SK-N-SH treated with all-trans-retinoic acid at 6 μM for 48 hours (cell line): ENCODE data around the gene ZNF184.

ENCODE experiments used
- ATAC-seq: fragments of 200-7000 bp; cut with Tn5 transposase; 3 replicates; pipeline ENCODE4 v1.9.1; 2020; ENCODE audit warnings: mild to moderate bottlenecking, moderate library complexity
- ARNTL ChIP-seq: fragments of 450-650 bp; formaldehyde crosslinking; IDR thresholded peaks from 2 replicates; pipeline ENCODE4 v1.5.0; 2020; ENCODE audit warnings: low read depth, mild to moderate bottlenecking, moderate library complexity, borderline replicate concordance
- BACH2 ChIP-seq: fragments of 250-450 bp; sonication (Bioruptor Pico); IDR thresholded peaks from 2 replicates; pipeline ENCODE4 v1.9.0; 2021; ENCODE audit warnings: mild to moderate bottlenecking, borderline replicate concordance
- CSDC2 ChIP-seq: fragments of 250-450 bp; sonication (Bioruptor Pico); IDR thresholded peaks from 2 replicates; pipeline ENCODE4 v1.5.0; 2020; ENCODE audit warnings: mild to moderate bottlenecking, moderate library complexity
- CSRNP3 ChIP-seq: fragments of 250-450 bp; sonication (Bioruptor Pico); IDR thresholded peaks from 2 replicates; pipeline ENCODE4 v1.5.1; 2021; ENCODE audit warnings: mild to moderate bottlenecking, moderate library complexity
- ESRRG ChIP-seq: fragments of 250-450 bp; sonication (Bioruptor Pico); IDR thresholded peaks from 2 replicates; pipeline ENCODE4 v1.6.1; 2021; ENCODE audit warnings: mild to moderate bottlenecking
- GLIS3 ChIP-seq: fragments of 250-450 bp; sonication (Bioruptor Pico); IDR thresholded peaks from 2 replicates; pipeline ENCODE4 v1.5.0; 2020; ENCODE audit warnings: mild to moderate bottlenecking, moderate library complexity
- PATZ1 ChIP-seq: fragments of 250-450 bp; sonication (Bioruptor Pico); IDR thresholded peaks from 2 replicates; pipeline ENCODE4 v1.8.0; 2020; ENCODE audit warnings: mild to moderate bottlenecking, moderate library complexity, borderline replicate concordance
- POU6F1 ChIP-seq: fragments of 250-450 bp; sonication (Bioruptor Pico); IDR thresholded peaks from 2 replicates; pipeline ENCODE4 v1.8.0; 2021; ENCODE audit warnings: low read depth, mild to moderate bottlenecking, moderate library complexity, borderline replicate concordance
- PPARA ChIP-seq: fragments of 250-450 bp; sonication (Bioruptor Pico); IDR thresholded peaks from 2 replicates; pipeline ENCODE4 v1.5.0; 2020; ENCODE audit warnings: mild to moderate bottlenecking, borderline replicate concordance
- RARB ChIP-seq: fragments of 250-450 bp; sonication (Bioruptor Pico); IDR thresholded peaks from 2 replicates; pipeline ENCODE4 v1.8.0; 2021; ENCODE audit warnings: mild to moderate bottlenecking, moderate library complexity
- TCF4 ChIP-seq: fragments of 250-450 bp; sonication (Bioruptor Pico); IDR thresholded peaks from 2 replicates; pipeline ENCODE4 v1.8.0; 2021; ENCODE audit warnings: mild to moderate bottlenecking, moderate library complexity, borderline replicate concordance
- TOX ChIP-seq: fragments of 250-450 bp; sonication (Bioruptor Pico); IDR thresholded peaks from 2 replicates; pipeline ENCODE4 v1.8.0; 2021; ENCODE audit warnings: mild to moderate bottlenecking, moderate library complexity, borderline replicate concordance
- TSHZ2 ChIP-seq: fragments of 250-450 bp; sonication (Bioruptor Pico); IDR thresholded peaks from 2 replicates; pipeline ENCODE4 v1.5.0; 2020; ENCODE audit warnings: mild to moderate bottlenecking, moderate library complexity
- ZC3H10 ChIP-seq: fragments of 250-450 bp; sonication (Bioruptor Pico); IDR thresholded peaks from 2 replicates; pipeline ENCODE4 v1.5.1; 2021; ENCODE audit warnings: mild to moderate bottlenecking, moderate library complexity
- ZFP3 ChIP-seq: fragments of 250-450 bp; sonication (Bioruptor Pico); IDR thresholded peaks from 2 replicates; pipeline ENCODE4 v1.5.0; 2020; ENCODE audit warnings: mild to moderate bottlenecking, moderate library complexity
- ZFP30 ChIP-seq: fragments of 450-650 bp; formaldehyde crosslinking; IDR thresholded peaks from 2 replicates; pipeline ENCODE4 v1.5.0; 2022; ENCODE audit warnings: mild to moderate bottlenecking, moderate library complexity
- ZNF565 ChIP-seq: fragments of 450-650 bp; formaldehyde crosslinking; conservative IDR thresholded peaks from 2 replicates; pipeline ENCODE4 v1.5.0; 2020; ENCODE audit warnings: low read depth, mild to moderate bottlenecking, moderate library complexity
- ZNF70 ChIP-seq: fragments of 450-650 bp; formaldehyde crosslinking; IDR thresholded peaks from 2 replicates; pipeline ENCODE4 v1.5.0; 2020; ENCODE audit warnings: mild to moderate bottlenecking, moderate library complexity
- ZNF8 ChIP-seq: fragments of 450-650 bp; formaldehyde crosslinking; IDR thresholded peaks from 2 replicates; pipeline ENCODE4 v1.5.0; 2020; ENCODE audit warnings: mild to moderate bottlenecking, moderate library complexity

Gene ZNF184

GRCh38 chr6:27448456-27448855 is 24.4 kb downstream of the ZNF184 start:
- TF ChIP-seq ZNF70 (CRISPR knock-in tag): no peak
- ATAC-seq: no peak

- no peak for TF ChIP-seq TCF4 (CRISPR knock-in tag)
- no peak for TF ChIP-seq TOX (CRISPR knock-in tag)
- TF ChIP-seq GLIS3 (CRISPR knock-in tag): no peak
- no peak for TF ChIP-seq PPARA (CRISPR knock-in tag)
- no peak for TF ChIP-seq TSHZ2
- no peak for TF ChIP-seq ZFP3
- TF ChIP-seq BACH2 (CRISPR knock-in tag): no peak
- TF ChIP-seq POU6F1: no peak
- no peak for TF ChIP-seq CSDC2
- TF ChIP-seq ZC3H10 (CRISPR knock-in tag): no peak
- no peak for TF ChIP-seq ARNTL (CRISPR knock-in tag)
- no peak for TF ChIP-seq ZNF565 (CRISPR knock-in tag)
- no peak for ATAC-seq
Observed at GRCh38 chr6:27442932-27443331, 30.0 kb downstream of the ZNF184 start.

GRCh38 chr6:27441001-27441400 is 31.9 kb downstream of the ZNF184 start:
- ATAC-seq: no peak
- no peak for TF ChIP-seq ZNF8
- no peak for TF ChIP-seq BACH2 (CRISPR knock-in tag)
- no peak for TF ChIP-seq ZNF70 (CRISPR knock-in tag)
- TF ChIP-seq ZNF565 (CRISPR knock-in tag): no peak
- TF ChIP-seq CSRNP3: no peak
- TF ChIP-seq TSHZ2: no peak
- no peak for TF ChIP-seq PATZ1 (CRISPR knock-in tag)
- no peak for TF ChIP-seq ZC3H10 (CRISPR knock-in tag)
- no peak for TF ChIP-seq ZFP30
- TF ChIP-seq, all 23 proteins: peak for 0

- no peak for ATAC-seq
- TF ChIP-seq PPARA (CRISPR knock-in tag): no peak
- TF ChIP-seq ESRRG (CRISPR knock-in tag): no peak
- TF ChIP-seq TCF4 (CRISPR knock-in tag): no peak
- no peak for TF ChIP-seq TSHZ2
- no peak for TF ChIP-seq ZC3H10 (CRISPR knock-in tag)
- no peak for TF ChIP-seq GLIS3 (CRISPR knock-in tag)
- no peak for TF ChIP-seq ZFP30
- no peak for TF ChIP-seq PATZ1 (CRISPR knock-in tag)
- TF ChIP-seq ZFP3: no peak
- no peak for TF ChIP-seq RARB (CRISPR knock-in tag)
- no peak for TF ChIP-seq ARNTL (CRISPR knock-in tag)
Observed at GRCh38 chr6:27439371-27439770, 33.5 kb downstream of the ZNF184 start.
